Lung (tissue), 12 donors: ENCODE results near the gene MYH10. TPM values are rescaled to one million over a fixed set of nuclear protein-coding genes. Genes with fewer than 3 reads are reported as not detected.

Source experiments
- ATAC-seq: fragments of 200-7000 bp; cut with Tn5 transposase; one replicate; pipeline ENCODE4 v1.9.1; 2020; ENCODE audit warnings: moderate number of reproducible peaks; ENCODE audit not compliant: insufficient read depth, low FRiP score
- DNase-seq, 3 donors: peaks; one replicate each; pipeline ENCODE4 v3.0.0-alpha.2; 2013 to 2017
- H3K27ac ChIP-seq, 2 donors: one replicate each; pipeline ENCODE4 v1.5.1; 2013; ENCODE audit warnings: mild to moderate bottlenecking in 2 of 2, moderate library complexity in 2 of 2, control low read depth in 1 of 2, inconsistent platforms in 1 of 2, low read depth in 1 of 2, low read length in 1 of 2
- H3K27me3 ChIP-seq, 3 donors: one replicate each; pipeline ENCODE4 v1.5.1; 2013; ENCODE audit warnings: low read length in 2 of 3; ENCODE audit not compliant: control insufficient read depth in 3 of 3, insufficient read depth in 3 of 3
- H3K36me3 ChIP-seq, 4 donors: one replicate each; pipeline ENCODE4 v1.5.1; 2013; ENCODE audit warnings: low read length in 4 of 4, mild to moderate bottlenecking in 1 of 4, moderate library complexity in 1 of 4; ENCODE audit not compliant: control insufficient read depth in 4 of 4, insufficient read depth in 4 of 4
- H3K4me1 ChIP-seq, 5 donors: one replicate each; pipeline ENCODE4 v1.5.1; 2013; ENCODE audit warnings: low read length in 5 of 5, mild to moderate bottlenecking in 2 of 5, moderate library complexity in 1 of 5; ENCODE audit not compliant: control insufficient read depth in 5 of 5, insufficient read depth in 5 of 5
- H3K4me3 ChIP-seq: one replicate; pipeline ENCODE4 v1.5.1; 2013; ENCODE audit warnings: mild to moderate bottlenecking, control low read depth, moderate library complexity
- H3K9ac ChIP-seq, 2 donors: one replicate each; pipeline ENCODE4 v1.5.1; 2013; ENCODE audit warnings: low read length in 2 of 2, control low read depth in 1 of 2; ENCODE audit not compliant: insufficient read depth in 1 of 2
- H3K9me3 ChIP-seq, 4 donors: one replicate each; pipeline ENCODE4 v1.5.1; 2013; ENCODE audit warnings: low read length in 3 of 4, mild to moderate bottlenecking in 1 of 4, moderate library complexity in 1 of 4; ENCODE audit not compliant: control insufficient read depth in 4 of 4, insufficient read depth in 3 of 4
- CTCF ChIP-seq: IDR thresholded peaks from 2 replicates; pipeline ENCODE4 v1.5.1; 2012; ENCODE audit warnings: mild to moderate bottlenecking; ENCODE audit errors: control extremely low read depth, extremely low read depth
- WGBS, 2 donors: extraction: QIAGEN DNeasy Blood & Tissue Kit; methylation state at CpG; one replicate each; pipeline ENCODE4 v1.1.7; 2013; 5-methylcytosine and 5-hydroxymethylcytosine counted together
- polyA plus RNA-seq, 2 donors: library from polyadenylated mRNA; stranded (reverse); fragments of 200-250 nt; gene quantifications; one replicate each; pipeline ENCODE4 v1.2.1, GENCODE V29; 2013
- total RNA-seq, 2 donors: library from RNA; depleted of rRNA in 1 of 2; stranded (reverse); fragments of >200 nt in 1 of 2; gene quantifications; one replicate each; pipeline ENCODE4 v1.2.1, GENCODE V29; 2014 to 2021
- donor health status: control.
- donor health status: control.
- donor health status: Bipolar disorder and iron deficiency.
- donor health status: healthy.
- donor health status: DM: yes; HTN: yes; CAD: no.

Gene MYH10
- total and polyA plus RNA-seq, 4 donors, result 9.6 to 194 (median 44.7) TPM

DNA sequence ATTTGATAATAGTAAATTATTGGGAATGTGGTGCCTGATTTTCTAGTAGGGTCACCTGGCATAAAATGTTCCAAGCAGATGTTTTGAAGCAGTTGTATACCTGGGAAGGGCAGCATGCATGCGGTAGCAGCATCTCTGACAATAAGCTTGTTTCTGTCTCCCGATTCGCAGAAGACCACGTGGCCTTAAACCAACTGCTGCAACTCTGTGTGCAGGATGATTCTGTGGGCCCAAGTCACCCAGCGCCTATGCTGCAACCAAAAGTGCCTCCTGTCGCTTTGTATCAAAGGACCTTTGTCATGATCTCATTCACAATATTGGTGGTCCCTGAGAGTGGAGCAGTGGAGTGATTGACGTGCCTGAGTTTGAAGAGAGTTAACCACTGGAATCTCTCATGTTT lies 186.8 kb downstream of the MYH10 start:
- Histone ChIP-seq H3K4me3 (no peak overlapping the region), H3K27me3 (no peaks in the 10 kb centered on the region), H3K36me3 (peaks cover 6 to 26% (median 16%) of the 10 kb centered on the region in 4 donors), H3K9ac (no peak overlapping the region), H3K27ac (no peak overlapping the region), H3K9me3 (no peaks in the 10 kb centered on the region), H3K4me1 (peaks cover 0 to 12% (median 0%) of the 10 kb centered on the region in 5 donors)
- DNase-seq (no peak), ATAC-seq (no peak)
- no peak for TF ChIP-seq CTCF
- WGBS, 2 donors, result 80 to 84% methylated on average over 7 of the region's 7 CpGs

DNA sequence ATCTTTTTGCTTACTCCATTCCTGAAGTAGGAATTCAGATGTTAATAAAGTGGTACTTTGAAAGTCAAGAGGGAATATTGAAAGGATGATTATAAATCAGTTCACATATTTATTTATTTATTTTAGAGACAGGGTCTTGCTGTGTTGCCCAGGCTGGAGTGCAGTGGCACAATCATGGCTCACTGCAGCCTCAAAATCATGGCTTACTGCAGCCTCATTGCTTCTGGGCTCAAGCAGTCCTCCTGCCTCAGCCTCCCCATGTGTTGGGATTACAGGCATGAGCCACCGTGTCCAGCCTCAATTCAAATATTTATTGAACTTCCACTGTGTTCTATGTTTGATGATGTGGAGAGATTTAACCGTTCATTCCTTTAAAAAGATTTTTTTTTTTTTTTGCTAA lies 188.2 kb downstream of the MYH10 start:
- Histone ChIP-seq H3K27ac (no peak overlapping the region), H3K9ac (no peak overlapping the region), H3K4me1 (peaks cover 0 to 10% (median 3%) of the 10 kb centered on the region in 5 donors), H3K27me3 (no peaks in the 10 kb centered on the region), H3K9me3 (no peaks in the 10 kb centered on the region), H3K36me3 (peaks cover 6 to 19% (median 10%) of the 10 kb centered on the region in 4 donors), H3K4me3 (no peak overlapping the region)
- 95 to 100% methylated on average over 2 of the region's 2 CpGs for WGBS, 2 donors
- no peak for TF ChIP-seq CTCF
- DNase-seq (no peak), ATAC-seq (no peak)

DNA sequence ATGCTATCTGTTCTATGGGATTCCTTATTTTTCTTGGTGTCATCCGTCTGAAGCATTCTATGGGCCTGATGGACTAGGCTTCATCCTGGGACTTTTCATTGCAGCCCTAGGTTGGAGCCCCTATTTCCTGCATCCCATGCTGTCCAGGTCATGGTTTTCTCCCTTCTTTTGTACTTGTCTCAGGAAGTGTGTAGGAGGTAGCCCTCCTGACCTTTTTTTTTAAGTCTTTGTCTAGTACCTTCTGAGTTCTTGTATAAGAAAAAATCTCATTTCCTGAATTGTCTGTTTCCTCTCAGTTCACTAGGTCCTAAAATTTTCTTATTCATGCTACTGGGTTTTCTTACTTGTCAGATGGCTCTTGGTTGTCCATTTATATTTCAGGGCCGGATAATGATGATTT lies 188.8 kb downstream of the MYH10 start:
- no peak for TF ChIP-seq CTCF
- no peaks in the 10 kb centered on the region for H3K27me3 ChIP-seq
- peaks cover 5 to 17% (median 10%) of the 10 kb centered on the region in 4 donors for H3K36me3 ChIP-seq
- 83 to 86% methylated on average over 2 of the region's 2 CpGs for WGBS, 2 donors
- no peaks in the 10 kb centered on the region for H3K9me3 ChIP-seq
- no peak overlapping the region for H3K27ac ChIP-seq
- H3K4me1 ChIP-seq, result peaks cover 0 to 10% (median 3%) of the 10 kb centered on the region in 5 donors
- no peak overlapping the region for H3K4me3 ChIP-seq
- DNase-seq, result no peak
- ATAC-seq, result no peak
- no peak overlapping the region for H3K9ac ChIP-seq

DNA sequence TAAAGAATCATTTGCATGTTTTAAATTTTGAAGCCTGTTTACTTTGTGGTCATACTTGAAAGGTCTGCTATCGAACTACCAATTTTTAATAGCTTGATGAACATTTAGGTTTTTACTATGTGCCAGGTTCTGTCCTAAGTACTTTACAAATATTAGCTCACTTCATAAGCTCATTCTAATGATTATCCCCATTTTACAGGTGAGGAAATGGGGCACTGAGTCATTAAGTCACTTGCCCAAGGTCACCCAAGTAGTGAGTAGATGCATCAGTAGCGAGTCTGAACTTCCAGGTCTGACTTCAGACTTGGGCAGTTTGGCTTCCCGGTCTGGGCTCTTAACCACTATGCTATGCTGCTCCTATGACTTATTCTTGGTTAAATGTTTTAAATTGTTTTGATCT lies 190.8 kb downstream of the MYH10 start:
- Histone ChIP-seq H3K9ac (no peak overlapping the region), H3K27me3 (no peaks in the 10 kb centered on the region), H3K4me1 (peaks cover 0 to 15% (median 5%) of the 10 kb centered on the region in 5 donors), H3K9me3 (no peaks in the 10 kb centered on the region), H3K36me3 (peaks cover 0 to 11% (median 8%) of the 10 kb centered on the region in 4 donors), H3K4me3 (no peak overlapping the region), H3K27ac (no peak overlapping the region)
- 90 to 94% methylated on average over 3 of the region's 3 CpGs for WGBS, 2 donors
- no peak for DNase-seq
- ATAC-seq, result no peak
- no peak for TF ChIP-seq CTCF
